Endothelial cell of umbilical vein (primary cell): ENCODE results near the gene ODAD3. TPM values are rescaled to one million over a fixed set of nuclear protein-coding genes. Genes with fewer than 3 reads are reported as not detected.
A peak's percentile ranks its signal among the peaks of the same experiment; 100 is the strongest.

Source experiments
- BruUV-seq: library from RNA; stranded (reverse); fragments of 400-500 nt; replicated peaks from 2 replicates; lab custom pipeline; 2021; lab: Mats Ljungman, UMichigan
- CTCF ChIA-PET: fragments of 300-600, 350-600 bp; sonication (Branson Sonifier 250); formaldehyde crosslinking; loops from one replicate; lab custom pipeline; 2021; ENCODE audit warnings: antibody characterized with exemption, inconsistent platforms; lab: Charles Lee
- POLR2A ChIA-PET: fragments of 300-600, 350-600 bp; sonication (Branson Sonifier 250); formaldehyde crosslinking; loops from one replicate; lab custom pipeline; 2021; ENCODE audit warnings: antibody characterized with exemption, inconsistent platforms; lab: Charles Lee
- DNase-seq: peaks from one replicate; pipeline ENCODE4 v3.0.0-alpha.2; 2011; ENCODE audit warnings: low read depth, low spot score
- FAIRE-seq: peaks from 2 replicates; lab custom pipeline; 2011; peaks lifted over from hg19 to GRCh38; lab: Jason Lieb, UNC
- H2AFZ ChIP-seq: 2 replicates; pipeline ENCODE4 v1.6.0; 2012; ENCODE audit warnings: low read depth, low read length, control low read depth, inconsistent platforms
- H3K27ac ChIP-seq: 2 replicates; pipeline ENCODE4 v1.5.1; 2011; ENCODE audit warnings: low read depth, mild to moderate bottlenecking, control low read depth, low read length, moderate library complexity; ENCODE audit not compliant: insufficient read depth
- H3K27me3 ChIP-seq, 2 experiments: 2 replicates each; pipeline versions ENCODE4 v1.6.0 to v1.6.1; 2011; ENCODE audit warnings: low read length in 2 of 2, mixed read lengths in 1 of 2; ENCODE audit not compliant: control insufficient read depth in 2 of 2, insufficient read depth in 2 of 2
- H3K36me3 ChIP-seq, 2 experiments: 2 replicates in 1 of 2; 3 replicates in 1 of 2; pipeline ENCODE4 v1.5.1; 2011; ENCODE audit warnings: low read length in 2 of 2, mild to moderate bottlenecking in 1 of 2, moderate library complexity in 1 of 2; ENCODE audit not compliant: control insufficient read depth in 2 of 2, insufficient read depth in 2 of 2; ENCODE audit errors: extremely low read depth in 1 of 2
- H3K4me1 ChIP-seq: 3 replicates; pipeline ENCODE4 v1.5.1; 2011; ENCODE audit warnings: mild to moderate bottlenecking, low read length; ENCODE audit not compliant: control insufficient read depth, insufficient read depth; ENCODE audit errors: extremely low read depth
- H3K4me2 ChIP-seq: 2 replicates; pipeline ENCODE4 v1.6.1; 2011; ENCODE audit warnings: low read length, control low read depth, mixed read lengths; ENCODE audit not compliant: insufficient read depth
- H3K4me3 ChIP-seq, 3 experiments: fragments of 200-600 bp in 1 of 3; sonication (generic), shearing (Covaris generic) in 1 of 3; replicated peaks in 1 of 3; 2 replicates each; pipeline ENCODE4 v1.5.1; 2011 to 2016; ENCODE audit warnings: control low read depth in 3 of 3, low read length in 3 of 3, mild to moderate bottlenecking in 2 of 3, inconsistent platforms in 1 of 3, low read depth in 1 of 3, moderate library complexity in 1 of 3; ENCODE audit not compliant: insufficient read depth in 1 of 3
- H3K79me2 ChIP-seq: 2 replicates; pipeline ENCODE4 v1.6.0; 2012; ENCODE audit warnings: low read length, inconsistent platforms; ENCODE audit not compliant: control insufficient read depth, insufficient read depth
- H3K9ac ChIP-seq: replicated peaks from 2 replicates; pipeline ENCODE3; 2011; ENCODE audit warnings: low read length, control low read depth; ENCODE audit not compliant: insufficient read depth; ENCODE audit errors: extremely low read depth
- H3K9me1 ChIP-seq: replicated peaks from 3 replicates; pipeline ENCODE4 v1.6.0; 2011; ENCODE audit warnings: mild to moderate bottlenecking, low read length; ENCODE audit not compliant: control insufficient read depth, insufficient read depth; ENCODE audit errors: extremely low read depth
- H3K9me3 ChIP-seq: replicated peaks from 2 replicates; pipeline ENCODE4 v1.5.1; 2012; ENCODE audit warnings: low read length, inconsistent platforms; ENCODE audit not compliant: control insufficient read depth, insufficient read depth
- H4K20me1 ChIP-seq: replicated peaks from 2 replicates; pipeline ENCODE3; 2011; ENCODE audit warnings: mild to moderate bottlenecking, low read length; ENCODE audit not compliant: control insufficient read depth, insufficient read depth; ENCODE audit errors: extremely low read depth
- EZH2 ChIP-seq: IDR thresholded peaks from 2 replicates; pipeline ENCODE4 v1.6.1; 2012; ENCODE audit warnings: borderline replicate concordance, low read depth, mild to moderate bottlenecking, moderate library complexity, low read length, inconsistent platforms; ENCODE audit not compliant: severe bottlenecking
- GATA2 ChIP-seq: IDR thresholded peaks from 2 replicates; pipeline ENCODE4 v1.7.0; 2011; ENCODE audit warnings: low read depth, mild to moderate bottlenecking, moderate library complexity, mixed read lengths, low read length; ENCODE audit not compliant: insufficient read length, insufficient read depth
- JUN ChIP-seq: IDR thresholded peaks from 2 replicates; pipeline ENCODE4 v1.6.1; 2011; ENCODE audit warnings: borderline replicate concordance, low read depth; ENCODE audit not compliant: insufficient read length, insufficient read depth
- dilution Hi-C: fragments of 300-500 bp; cut with MboI; formaldehyde crosslinking; loops from one replicate; pipeline ENCODE4 v1.15.0; 2019; ENCODE audit warnings: low sequenced_read_pairs; ENCODE audit not compliant: extremely low pct_ligation_motif_present
- intact Hi-C: fragments of 100-400 bp; cut with micrococcal nuclease; formaldehyde crosslinking; loops from one replicate; pipeline ENCODE4 v1.10.0; 2022
- polyA plus RNA-seq, 4 experiments: library from polyadenylated mRNA; depleted of rRNA in 3 of 4; stranded (reverse) in 3 of 4; unstranded in 1 of 4; fragments of >200 nt; gene quantifications; 2 replicates each; pipeline versions ENCODE4 v1.2.1 to v1.2.3, GENCODE V29; 2011 to 2012; ENCODE audit warnings: missing spikeins in 1 of 4
- total RNA-seq: library from RNA; stranded (reverse); gene quantifications from 2 replicates; pipeline ENCODE4 v1.2.3, GENCODE V29; 2021
- TF ChIP-seq, protein P1 (sequence below), 2 donors: IDR thresholded peaks; 1 replicate in 1 of 2; 2 replicates in 1 of 2; pipeline ENCODE4 v1.5.1; 2011; ENCODE audit warnings: low read length in 2 of 2, mild to moderate bottlenecking in 2 of 2, moderate library complexity in 2 of 2, control low read depth in 1 of 2, inconsistent platforms in 1 of 2, low read depth in 1 of 2; ENCODE audit not compliant: insufficient read depth in 1 of 2; ENCODE audit errors: extremely low read depth in 1 of 2
- TF ChIP-seq, protein P2 (sequence below): IDR thresholded peaks from 2 replicates; pipeline ENCODE4 v1.6.1; 2011; ENCODE audit not compliant: insufficient read depth, insufficient read length

The ODAD3 gene
- total and polyA plus RNA-seq, 2 donors (not counting 3 experiments of a cell fraction or from before 2014, with no cell fraction given), result 0.14 to 0.97 TPM

DNA sequence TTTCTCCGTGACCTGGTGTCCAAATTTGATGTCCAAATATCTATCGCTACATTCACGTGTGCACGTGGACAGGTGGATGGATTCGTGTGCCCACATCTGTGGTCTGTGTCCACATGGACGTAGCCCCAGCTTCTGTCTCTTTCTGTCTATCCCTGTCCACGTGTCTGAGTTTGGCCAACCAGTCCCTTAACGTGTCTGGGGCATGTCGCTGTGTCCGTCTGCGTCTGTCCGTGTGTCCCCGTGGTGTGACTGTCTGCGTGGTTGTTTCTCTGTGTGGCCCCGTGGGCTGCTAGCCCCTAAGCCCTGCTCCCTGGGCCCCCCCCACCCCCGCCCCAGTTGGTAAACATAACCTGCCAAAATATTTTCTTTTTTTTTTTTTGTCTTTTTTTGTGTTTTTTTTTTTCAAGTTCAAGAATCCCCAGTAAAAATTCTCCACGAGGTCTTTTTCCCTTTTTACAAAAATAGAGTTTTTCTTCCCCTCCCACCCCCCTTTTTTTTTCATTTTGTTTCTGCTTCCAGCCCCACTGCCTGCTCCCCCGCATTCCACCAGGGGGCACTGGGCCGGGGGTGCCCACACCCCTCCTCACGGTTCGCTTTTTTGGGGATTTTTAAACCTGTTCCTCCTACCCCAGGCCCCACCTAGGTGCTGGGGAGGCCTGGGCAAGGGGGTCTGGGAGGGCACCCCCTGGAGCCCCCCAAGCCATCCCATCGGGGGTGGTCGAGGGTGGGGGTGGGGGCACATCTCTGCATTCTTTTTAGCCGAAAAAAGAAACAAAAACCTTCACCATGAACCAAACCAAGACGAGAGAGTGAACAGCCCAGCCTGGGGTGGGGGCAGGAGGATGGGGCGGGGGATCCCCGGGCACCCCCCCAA, 18.8 kb upstream of the ODAD3 start:
- ChIA-PET CTCF (no interaction called here), POLR2A (no interaction called here)
- dilution Hi-C loops, result no loop called here
- H3K36me3 ChIP-seq, result peaks cover 2 to 4% of the 10 kb centered on the region in 2 experiments
- no peaks in the 10 kb centered on the region for H3K9me3 ChIP-seq
- H3K79me2 ChIP-seq, result no peaks in the 10 kb centered on the region
- no peak overlapping the region for H3K27ac ChIP-seq
- H2AFZ ChIP-seq, result no peak overlapping the region
- FAIRE-seq (no peak), DNase-seq (no peak)
- no TSS peak for BruUV-seq
- no peaks in the 10 kb centered on the region for H3K9me1 ChIP-seq
- H3K9ac ChIP-seq, result no peak overlapping the region
- no peak overlapping the region for H3K4me3 ChIP-seq
- H3K4me2 ChIP-seq, result no peak overlapping the region
- H3K4me1 ChIP-seq, result no peaks in the 10 kb centered on the region
- no peaks in the 10 kb centered on the region for H4K20me1 ChIP-seq
- H3K27me3 ChIP-seq, result no peaks in the 10 kb centered on the region
- TF ChIP-seq GATA2 (no peak), JUN (no peak), EZH2 (no peak)
- TF ChIP-seq, protein P1, sequence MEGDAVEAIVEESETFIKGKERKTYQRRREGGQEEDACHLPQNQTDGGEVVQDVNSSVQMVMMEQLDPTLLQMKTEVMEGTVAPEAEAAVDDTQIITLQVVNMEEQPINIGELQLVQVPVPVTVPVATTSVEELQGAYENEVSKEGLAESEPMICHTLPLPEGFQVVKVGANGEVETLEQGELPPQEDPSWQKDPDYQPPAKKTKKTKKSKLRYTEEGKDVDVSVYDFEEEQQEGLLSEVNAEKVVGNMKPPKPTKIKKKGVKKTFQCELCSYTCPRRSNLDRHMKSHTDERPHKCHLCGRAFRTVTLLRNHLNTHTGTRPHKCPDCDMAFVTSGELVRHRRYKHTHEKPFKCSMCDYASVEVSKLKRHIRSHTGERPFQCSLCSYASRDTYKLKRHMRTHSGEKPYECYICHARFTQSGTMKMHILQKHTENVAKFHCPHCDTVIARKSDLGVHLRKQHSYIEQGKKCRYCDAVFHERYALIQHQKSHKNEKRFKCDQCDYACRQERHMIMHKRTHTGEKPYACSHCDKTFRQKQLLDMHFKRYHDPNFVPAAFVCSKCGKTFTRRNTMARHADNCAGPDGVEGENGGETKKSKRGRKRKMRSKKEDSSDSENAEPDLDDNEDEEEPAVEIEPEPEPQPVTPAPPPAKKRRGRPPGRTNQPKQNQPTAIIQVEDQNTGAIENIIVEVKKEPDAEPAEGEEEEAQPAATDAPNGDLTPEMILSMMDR (IDR thresholded peaks at IDR 0.05; ENCODE audit: extremely low read depth in 1 of 2, insufficient read depth in 1 of 2, low read depth in 1 of 2, low read length in 2 of 2), result peak; percentile 20 to 44
- TF ChIP-seq, protein P2, sequence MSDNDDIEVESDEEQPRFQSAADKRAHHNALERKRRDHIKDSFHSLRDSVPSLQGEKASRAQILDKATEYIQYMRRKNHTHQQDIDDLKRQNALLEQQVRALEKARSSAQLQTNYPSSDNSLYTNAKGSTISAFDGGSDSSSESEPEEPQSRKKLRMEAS, result no peak
- intact Hi-C loops, result no loop called here
